Endometrium (tissue), 2 donors: ENCODE measurements around the gene PRKCQ.
"Not testable (repeated sequence)": the region's sequence is repeated elsewhere in the genome, so short reads cannot be mapped to it uniquely, and the experiment has no call there.

ENCODE experiments used
- FAIRE-seq: peaks from 2 replicates; lab custom pipeline; 2012; peaks lifted over from hg19 to GRCh38; lab: Jason Lieb, UNC
- donor health status: control.
- donor health status: control.

The PRKCQ gene

DNA sequence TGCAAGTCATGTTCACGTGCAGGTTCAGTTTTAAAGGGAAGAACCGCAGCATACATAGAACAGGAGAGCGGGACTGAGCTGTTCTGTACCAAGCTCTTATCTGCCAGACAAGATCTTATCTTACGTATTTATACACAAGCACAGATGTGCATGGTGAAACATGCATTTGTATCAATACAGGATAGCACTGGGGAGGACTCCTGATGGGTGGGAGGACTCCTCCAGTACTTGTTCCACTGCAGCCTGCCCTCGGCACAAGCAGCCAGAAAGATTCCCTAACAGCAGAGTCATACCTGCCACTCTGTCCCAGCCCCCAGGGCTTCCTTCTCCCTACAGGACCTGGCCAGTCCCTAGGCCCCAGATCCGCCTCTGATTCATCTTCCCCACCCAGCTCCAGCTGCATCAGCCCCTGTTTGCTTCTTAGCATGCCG, 13.2 kb upstream of the PRKCQ start:
- FAIRE-seq, result no peak

DNA sequence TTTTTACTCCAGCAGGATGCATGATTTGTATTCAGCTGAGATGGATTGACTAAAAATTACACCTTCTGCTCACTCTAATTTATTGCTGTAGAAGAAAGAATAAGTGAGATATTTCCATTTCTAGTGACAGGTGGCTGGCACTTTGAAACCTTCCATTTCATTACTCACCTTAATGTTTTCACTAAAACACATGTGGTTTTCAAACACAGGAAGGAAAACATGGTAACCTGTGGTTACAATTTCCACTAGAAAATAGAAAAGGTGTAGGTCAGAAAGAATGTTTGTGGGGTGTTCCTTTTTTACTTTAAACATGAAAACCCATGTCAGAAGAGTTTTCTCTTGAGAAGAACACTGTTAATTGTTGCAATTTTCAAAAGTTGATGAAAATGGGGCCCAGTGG, 12.0 kb upstream of the PRKCQ start:
- no peak for FAIRE-seq

DNA sequence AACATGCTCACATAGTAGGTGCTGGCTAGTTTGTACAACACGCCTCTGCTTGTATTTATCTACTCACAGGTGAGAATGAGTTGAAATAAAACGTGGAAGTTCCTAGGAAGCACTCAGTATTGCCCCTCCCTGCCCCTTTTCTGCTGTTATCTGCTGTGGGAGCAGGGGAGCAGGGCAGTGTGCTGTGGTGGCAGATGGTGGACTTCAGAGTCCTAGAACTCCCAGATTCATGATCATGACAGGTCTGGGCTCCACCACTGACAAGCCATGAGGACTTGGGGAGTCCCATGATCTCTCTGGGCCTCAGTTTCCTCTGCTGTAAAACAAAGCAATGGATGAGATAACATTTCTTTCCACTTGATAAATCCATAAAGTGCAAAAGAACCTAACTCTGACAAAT, 11.6 kb upstream of the PRKCQ start:
- FAIRE-seq, result no peak

DNA sequence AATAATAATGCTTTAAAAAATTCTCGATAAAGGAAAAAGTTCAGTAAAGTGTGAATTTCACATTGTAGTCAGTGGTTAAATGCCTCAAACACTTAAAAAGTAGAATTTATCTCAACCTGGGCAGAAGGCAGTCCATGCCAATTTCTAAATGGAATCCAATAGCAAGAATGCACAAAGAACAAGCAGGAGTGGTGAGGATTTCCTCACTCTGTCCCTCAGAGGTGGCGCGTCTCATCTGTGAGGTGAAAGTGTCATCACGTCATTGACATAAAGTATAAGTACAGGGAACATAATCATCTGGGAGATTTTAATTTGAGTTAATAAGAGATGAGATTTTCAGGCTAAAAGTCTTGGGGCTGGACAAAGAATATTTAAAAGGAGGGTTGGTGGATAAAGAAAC, 10.0 kb upstream of the PRKCQ start:
- FAIRE-seq, result no peak

DNA sequence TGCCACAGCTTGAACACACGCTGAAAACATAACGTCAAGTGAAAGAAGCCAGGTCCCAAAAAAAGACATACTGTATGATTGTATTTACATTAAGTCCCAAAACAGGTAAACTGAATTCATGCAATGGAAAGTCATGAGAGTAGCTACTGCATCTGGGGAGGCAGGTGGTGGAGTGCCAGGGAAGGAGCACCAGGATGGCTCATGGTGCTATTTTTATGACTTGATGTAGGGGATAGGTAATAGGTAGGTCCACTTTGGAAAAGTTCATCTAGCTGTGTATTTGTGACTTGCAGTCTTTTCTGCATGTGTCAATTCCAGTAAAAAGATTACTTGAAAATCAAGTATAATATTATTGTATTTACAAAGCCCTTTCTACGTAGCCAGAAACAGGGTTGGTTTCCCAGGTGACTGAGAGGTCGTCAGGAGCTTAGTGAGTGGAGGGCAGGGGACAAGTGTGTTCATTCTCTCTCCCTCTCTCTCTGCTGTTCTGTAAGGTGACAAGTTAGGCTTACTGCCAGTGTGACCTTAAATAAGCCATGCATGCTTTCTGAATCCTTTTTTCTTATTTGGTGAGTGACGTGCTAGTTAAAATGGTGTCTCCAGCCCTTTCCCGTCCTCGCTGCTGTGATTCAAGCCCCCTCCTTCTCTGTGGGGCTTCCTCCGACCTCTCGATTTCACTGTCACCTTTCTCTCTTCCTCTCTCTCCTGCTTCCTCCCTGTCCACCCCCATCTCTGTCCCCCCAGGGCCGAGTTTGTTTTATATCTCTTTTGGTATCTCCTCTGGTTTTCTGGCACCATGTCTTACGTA, 9.4 kb upstream of the PRKCQ start:
- FAIRE-seq, result no peak

DNA sequence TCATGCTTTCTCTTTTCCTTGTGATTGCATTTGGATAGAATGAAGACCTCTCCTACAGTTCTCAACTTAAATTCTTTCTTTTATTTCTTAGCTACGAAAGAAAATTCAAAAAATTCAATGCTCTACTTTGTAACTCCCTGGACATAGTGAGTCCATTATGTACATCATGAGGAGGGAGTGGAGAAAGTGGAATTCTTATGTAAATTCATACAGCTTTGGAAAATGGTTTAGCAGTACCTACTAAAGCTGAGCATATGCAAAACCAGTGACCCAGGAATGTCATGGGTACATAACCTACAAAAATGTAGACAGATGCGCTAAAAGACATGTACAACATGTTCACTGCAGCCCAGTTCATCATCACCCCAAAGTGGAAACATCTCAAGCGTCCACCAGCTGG, 8.8 kb upstream of the PRKCQ start:
- FAIRE-seq, result no peak

DNA sequence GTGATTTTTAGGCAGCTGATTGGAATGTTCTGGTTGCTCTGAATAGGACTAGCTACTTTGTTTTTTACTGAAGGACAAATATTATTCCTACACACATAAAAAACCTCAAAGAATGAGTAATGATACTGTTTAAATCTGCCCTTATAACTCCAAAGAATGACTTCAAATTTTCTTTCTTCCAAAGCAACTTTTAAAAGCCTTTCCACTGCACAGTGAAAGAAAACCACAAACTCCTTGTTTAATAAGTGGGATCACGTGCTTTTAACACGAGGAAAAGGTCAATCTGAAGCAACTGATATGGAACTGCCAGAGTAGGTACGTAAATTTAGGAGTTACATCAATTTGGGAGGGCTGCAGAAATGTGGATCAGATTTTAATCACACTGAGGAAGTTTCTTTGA, 8.0 kb upstream of the PRKCQ start:
- FAIRE-seq, result no peak

DNA sequence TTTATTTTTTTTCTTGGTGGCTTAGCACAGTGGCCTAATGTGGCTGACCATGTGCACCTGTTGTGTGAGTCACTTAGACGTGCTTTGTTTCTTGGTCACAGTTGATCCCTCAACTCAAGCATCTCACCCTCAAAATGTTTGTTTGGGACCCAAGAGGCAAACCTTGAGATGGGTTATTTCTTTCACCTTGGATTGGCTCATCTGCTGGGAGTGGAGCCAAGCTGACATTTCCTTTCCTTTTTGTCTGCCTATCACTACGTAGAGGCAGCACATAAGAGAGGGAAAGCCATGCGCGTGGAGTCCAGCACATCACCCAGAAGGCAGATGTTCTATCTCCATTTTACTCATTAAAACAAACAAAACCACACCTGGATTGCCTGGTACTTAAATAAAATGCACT, 6.4 kb upstream of the PRKCQ start:
- FAIRE-seq, result no peak

DNA sequence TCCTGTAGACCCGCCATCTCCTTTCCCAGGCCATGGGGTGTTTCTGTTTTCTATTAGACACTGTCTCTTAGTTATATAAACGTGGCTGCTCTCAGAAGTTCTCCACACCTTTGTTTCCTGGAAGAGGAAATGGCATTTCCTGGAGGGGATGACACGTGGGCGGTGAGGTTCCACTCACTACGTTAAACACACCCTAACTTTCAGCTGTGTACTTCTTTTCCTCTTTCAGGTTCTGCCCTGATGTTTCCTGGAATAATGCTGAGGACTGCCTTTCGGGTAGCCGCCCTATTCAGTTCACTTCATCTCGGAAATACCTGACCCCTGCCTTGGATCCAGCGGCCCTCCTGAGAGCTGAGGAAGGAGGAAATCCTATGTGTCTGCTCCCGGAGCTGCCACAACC, 3.4 kb upstream of the PRKCQ start:
- no peak for FAIRE-seq

DNA sequence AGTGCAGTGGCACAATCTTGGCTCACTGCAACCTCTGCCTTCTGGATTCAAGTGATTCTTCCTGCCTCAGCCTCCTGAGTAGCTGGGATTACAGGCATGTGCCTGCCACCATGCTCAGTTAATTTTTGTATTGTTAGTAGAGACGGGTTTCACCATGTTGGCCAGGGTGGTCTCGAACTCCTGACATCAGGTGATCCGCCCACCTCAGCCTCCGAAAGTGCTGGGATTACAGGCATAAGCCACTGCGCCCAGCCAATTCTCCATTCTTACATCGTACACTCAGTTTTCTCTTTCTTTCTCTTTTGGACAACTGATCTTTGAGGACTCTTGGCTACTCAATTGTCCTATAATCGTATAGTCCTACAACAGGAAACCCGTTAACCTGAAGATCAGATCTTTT, 2.8 kb upstream of the PRKCQ start:
- not testable (repeated sequence) for FAIRE-seq

DNA sequence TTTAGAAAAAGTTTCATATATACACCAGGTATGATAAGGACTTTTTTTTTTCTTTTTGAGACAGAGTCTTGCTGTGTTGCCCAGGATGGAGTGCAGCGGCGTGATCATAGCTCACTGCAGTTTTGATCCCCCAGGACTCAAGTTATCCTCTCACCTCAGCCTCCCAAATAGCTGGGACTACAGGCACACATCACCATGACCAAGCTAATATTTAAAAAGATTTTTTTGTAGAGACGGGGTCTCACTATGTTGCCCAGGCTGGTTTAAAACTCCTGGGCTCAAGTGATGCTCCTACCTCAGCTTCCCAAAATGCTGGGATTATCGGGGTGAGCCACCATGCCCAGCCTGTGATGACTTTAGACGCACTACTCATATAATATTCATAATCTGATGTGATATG, 2.2 kb upstream of the PRKCQ start:
- FAIRE-seq, result no peak

DNA sequence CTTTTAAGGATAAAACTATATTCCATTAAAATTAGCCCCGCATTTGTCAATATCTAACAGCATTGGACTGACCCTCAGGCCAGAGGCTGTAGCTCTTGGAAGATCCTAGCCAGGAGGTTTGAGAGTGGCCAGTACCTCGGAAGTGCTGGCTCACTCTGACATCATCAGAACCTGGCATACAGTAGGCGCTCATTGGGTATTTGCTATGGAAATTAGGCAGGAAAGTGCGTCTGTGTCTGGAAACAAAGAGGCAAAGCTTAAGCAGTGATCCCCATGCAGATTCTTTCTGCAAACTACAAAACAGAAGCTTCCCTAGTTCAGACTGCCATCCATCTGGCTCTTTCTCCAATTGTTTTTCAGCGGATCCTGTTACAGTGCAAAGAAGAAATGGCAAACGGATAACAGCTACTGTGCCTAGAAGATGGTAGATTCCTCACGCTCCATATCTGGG, 1.7 kb upstream of the PRKCQ start:
- FAIRE-seq, result no peak

DNA sequence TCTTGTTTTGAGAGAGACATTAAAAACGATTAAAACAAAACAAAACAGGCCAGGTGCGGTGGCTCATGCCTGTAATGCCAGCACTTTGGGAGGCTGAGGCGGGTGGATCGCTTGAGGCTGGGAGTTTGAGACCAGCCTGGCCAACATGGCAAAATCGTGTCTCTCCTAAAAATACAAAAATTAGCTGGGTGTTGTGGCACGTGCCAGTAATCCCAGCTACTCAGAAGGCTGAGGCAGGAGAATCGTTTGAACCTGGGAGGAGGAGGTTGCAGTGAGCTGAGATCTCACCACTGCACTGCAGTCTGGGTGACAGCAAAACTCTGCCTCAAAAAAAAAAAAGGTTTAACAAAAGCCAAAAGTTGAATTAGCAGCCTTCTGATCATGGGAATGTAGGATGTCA, 1.1 kb upstream of the PRKCQ start:
- not testable (repeated sequence) for FAIRE-seq

DNA sequence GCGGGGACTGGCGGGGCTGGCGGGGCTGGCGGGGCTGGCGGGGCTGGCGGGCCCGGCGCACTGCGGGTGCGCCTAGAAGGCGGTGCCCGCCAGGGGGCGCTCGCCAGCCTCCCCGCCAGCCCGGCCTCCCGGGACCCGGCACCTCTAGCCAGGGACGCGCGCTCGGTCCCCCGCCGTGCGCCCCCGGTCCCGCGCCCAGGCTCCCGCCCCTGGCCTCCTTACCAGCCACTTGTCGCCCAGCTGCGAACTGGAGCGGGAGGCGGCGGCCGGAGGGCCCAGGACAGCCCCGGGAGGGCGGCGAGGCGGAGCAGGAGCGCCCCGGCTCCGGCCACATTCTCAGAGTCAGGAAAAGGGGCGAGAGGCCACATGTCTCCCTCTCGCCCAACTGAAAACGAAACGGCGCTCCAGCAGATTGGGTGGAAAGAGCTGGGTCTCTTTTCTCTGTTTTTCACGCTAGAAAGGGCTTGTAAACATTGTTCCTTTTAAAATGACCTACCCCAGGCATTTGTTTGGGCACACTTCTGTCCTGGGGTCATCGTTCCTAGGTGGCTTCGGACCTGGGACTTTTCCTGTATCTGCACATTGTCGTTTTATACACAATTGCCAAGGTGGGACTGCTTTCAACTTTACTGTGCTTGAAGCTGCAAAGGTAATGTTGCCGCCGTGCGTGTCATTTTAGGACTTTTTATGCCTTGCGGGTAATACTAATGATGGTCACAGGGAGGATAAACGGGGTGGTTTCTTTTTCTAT, 378 bp upstream of the PRKCQ start:
- FAIRE-seq, result no peak

DNA sequence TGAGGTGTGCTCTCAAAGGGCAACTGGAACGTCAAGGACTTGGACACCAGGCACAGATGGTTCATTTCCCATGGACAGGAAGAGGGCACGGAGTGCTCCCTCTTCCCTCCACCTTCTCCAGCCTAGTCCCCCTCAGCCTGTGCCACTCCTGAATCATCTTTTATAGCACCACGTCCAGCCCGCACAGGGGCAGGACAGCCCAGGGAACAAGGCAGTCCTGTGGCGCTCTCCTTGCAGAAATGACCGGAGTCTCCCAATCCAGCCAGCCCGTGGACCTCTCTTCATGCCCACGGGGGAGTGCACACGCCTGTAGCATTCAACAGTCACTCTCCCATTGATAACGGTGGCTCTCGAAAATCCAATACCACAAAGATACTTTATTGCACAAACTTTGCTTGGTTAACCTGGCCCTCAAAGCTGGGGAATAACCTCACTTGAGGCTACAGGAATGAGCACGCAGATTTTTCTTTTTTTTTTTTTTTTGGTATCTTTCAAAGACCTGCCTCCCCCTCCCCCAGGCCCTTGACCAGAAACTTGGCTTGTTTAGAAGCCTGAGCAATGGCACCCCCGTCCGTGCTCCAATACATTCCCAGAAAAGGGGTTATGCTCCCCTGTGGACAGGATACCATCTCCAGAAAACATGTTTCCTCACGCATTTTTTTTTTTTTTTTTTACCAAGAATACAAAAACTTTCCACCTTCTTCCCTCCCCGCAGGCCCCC, 733 bp downstream of the PRKCQ start:
- no peak for FAIRE-seq

DNA sequence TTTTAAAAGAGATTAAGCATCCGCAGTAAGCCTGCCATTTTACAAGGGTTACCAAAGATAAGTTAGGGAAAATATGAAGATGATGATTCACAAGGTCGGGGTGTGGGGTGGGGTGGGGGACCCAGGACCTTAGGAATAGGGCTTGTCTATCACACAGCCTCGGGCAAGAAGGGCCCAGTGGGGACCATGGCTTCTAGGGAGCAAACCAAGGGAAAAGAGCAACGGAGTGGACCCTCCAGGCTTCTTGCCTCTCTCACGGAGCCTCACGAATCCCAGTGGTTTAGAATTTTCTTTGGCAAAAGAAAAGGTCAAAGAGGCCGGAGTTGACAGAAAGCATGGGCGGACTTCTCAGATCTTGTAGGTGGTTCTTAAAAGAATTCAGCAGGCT, 1.3 kb downstream of the PRKCQ start:
- FAIRE-seq, result no peak

DNA sequence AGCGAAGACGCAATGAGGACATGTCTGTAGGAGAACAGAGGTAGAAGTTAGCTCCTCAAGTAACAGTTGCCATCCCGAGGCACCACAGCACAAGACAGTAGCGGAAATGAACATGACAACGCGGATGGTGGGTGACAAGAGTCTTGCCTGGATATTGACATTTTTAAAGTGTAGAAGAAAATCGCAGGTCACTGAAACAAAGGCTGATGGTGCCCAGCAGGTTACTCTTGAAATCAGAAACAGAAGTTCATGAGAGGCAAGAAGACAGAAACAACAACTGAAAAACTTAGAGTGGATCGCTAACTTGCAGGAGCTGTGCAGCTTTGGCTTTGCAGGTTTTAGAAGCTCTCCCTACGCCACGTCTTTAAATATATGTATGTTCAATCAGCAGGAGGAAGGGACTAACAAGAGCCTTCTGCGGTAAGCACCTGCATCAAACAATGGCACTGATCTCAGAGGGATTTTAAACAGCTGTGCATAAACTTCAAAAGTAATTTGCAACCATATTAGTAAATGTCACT, 1.8 kb downstream of the PRKCQ start:
- FAIRE-seq, result no peak

DNA sequence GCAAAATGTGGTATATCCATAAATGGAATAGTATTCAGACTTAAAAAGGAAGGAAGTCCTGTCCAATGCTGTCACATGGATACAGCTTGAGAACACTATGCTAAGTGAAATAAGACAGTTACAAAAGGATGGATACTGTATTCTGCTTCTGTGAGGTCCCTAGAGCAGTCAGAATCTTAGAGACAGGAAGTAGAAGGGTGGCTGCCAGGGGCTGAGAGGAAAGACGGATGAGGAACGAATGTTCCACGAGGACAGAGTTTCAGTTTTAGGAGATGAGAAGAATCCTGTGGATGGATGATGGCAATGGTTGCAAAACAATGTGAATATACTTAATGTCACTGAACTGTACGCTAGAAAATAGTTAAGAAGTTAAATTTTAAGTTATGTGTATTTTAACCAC, 3.8 kb downstream of the PRKCQ start:
- no peak for FAIRE-seq

DNA sequence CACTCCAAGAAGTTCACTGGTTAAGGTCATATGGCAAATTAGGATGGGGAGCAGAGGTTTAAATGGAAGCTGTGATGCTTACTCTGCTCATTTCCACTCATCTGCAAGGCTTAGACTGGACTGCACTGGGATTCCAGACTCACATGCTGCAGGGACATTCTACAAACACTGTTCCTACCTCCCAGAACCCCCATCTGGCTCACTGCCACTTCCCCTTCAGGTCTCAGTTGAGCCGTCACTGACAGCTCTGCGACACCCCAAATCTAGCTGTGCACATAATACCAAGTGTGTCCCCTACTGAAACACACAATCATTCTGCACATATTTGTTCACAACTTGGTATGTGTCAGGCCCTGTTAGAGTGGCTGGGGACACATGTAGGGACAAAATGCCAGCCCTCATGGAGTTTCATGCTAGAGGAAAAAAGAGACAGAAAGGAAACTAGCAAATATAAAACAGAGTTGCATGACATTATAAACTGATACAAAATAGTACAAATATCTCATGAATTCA, 5.4 kb downstream of the PRKCQ start:
- no peak for FAIRE-seq

DNA sequence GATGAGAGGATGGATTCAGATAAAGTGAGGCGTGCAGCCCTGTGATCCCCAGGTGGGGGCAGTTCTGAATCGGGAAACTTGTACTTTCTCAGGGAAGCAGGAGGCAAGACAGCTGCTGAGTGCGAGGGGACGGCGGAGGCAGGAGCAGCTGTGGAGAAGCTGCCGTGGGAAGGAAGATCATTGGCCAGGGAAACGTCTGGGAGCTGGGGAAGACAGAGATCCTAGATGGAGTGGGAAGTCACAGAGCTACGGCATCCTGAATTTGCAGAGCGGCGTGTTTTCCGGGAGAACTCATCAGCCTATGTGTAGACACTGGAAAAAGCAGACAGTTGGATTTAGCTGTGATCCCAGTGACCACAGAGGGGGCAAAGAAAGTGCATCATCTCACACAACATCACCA, 9.2 kb downstream of the PRKCQ start:
- no peak for FAIRE-seq

DNA sequence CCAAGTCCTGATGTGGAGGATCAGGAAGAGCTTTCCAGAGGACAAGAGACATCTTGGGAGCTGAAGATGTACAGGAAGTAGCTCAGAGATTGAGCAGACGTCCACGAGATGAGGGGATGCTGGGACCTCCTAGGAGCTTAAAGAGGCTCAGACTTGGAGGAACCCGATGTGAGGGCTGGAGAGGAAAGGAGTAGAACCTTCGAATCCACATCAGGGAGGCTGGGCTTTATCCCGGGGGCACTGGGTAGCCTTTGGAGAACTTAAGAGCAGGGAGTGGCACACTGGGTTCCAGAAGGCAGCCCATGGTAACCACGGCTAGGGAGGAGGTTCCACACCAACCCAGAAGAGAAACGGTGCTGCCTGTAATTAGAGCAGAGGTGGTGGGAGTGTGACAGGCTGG, 10.8 kb downstream of the PRKCQ start:
- no peak for FAIRE-seq

DNA sequence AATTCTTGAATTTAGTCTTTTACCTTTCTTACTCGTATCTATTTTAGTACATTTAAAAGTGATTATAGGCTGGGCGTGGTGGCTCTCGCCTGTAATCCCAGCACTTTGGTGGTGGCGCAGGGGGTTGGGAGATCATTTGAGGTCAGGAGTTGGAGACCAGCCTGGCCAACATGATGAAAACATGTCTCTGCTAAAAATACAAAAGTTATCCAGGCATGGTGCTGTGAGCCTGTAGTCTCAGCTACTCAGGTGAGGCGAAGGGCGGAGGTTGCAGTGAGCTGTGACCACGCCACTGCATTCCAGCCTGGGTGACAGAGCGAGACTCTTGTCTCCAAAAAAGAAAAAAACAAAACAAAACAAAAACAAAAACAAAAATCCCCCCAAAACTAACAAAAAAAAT, 12.2 kb downstream of the PRKCQ start:
- FAIRE-seq, result no peak
